ENCODE data around the gene RNF126. TPM values are rescaled to one million over a fixed set of nuclear protein-coding genes. Genes with fewer than 3 reads are reported as not detected.
"Not testable (repeated sequence)": the region's sequence is repeated elsewhere in the genome, so short reads cannot be mapped to it uniquely, and the experiment has no call there.

RNF126 gene
- 32.3 TPM for polyA plus RNA-seq (ENCODE audit: insufficient read length)

- peak; percentile 91 for DNase-seq
Observed at GRCh38 chr19:662962-663681, at the start of gene RNF126. Gene RNF126 (minus strand): TSS chr19:663214. CDS start chr19:663121, 93 bp downstream.

GRCh38 chr19:711254-711653, 48.2 kb upstream of the RNF126 start:
- DNase-seq: no peak

DNA sequence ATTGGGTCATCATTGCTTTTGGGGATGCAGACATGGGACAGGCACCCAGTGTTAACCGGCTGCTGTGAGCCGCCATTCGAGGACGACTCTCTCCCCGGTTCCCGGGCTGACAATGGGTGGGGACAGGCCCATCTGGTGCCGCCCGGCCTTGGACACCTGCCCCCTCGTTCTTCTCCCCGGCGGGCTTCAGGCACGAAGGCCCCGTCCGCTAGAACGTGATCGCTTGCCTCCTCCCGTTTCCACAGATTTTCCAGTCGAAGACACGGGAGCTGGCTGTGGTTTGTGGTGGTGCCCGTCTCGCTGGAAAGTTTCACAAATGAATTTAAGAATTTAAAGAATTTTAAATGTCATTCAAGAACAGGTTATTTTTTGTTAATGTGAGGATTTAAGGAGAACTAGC, 47.8 kb upstream of the RNF126 start:
- no peak for DNase-seq

DNA sequence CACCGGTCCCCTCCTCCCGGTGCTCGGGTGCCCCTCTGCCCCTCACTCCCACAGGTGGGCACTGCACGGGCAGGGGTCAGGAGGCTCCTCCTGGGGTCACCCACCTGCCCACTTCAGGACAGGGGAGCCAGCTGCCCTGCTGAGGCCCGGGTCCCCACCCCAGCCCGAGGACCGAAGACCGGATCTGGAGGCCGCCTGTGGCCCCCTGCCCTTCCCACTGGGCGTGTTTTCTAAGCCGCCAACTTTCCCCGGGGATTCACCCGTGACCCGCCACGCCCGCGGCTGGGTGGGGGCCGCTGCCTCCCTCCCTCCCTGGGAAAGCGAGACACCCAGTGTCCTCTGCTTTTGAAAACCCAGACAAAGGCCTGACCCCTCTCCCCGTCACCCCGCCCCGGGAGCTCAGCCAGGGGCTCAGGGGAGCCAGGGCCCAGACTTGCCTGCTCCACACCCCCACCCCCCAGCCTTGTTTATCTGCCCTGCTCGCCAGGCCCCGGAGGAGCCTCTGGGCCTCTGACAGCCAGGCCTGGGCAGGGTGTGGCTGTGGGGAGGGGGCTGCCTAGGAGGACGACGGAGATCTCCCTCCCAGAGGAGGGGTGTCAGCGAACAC, 47.1 kb upstream of the RNF126 start:
- DNase-seq: no peak

GRCh38 chr19:709196-709964, 46.4 kb upstream of the RNF126 start:
- no peak for DNase-seq

- DNase-seq: no peak
Observed at GRCh38 chr19:708154-709143, 45.4 kb upstream of the RNF126 start, which contains the start of gene PALM. Gene PALM (plus strand): TSS chr19:708935. CDS start chr19:709147, 212 bp downstream.

GRCh38 chr19:704447-704741, 41.4 kb upstream of the RNF126 start:
- no peak for DNase-seq

- no peak for DNase-seq
Observed at GRCh38 chr19:703651-704446, 40.8 kb upstream of the RNF126 start.

GRCh38 chr19:703329-703650, 40.3 kb upstream of the RNF126 start:
- DNase-seq: no peak

GRCh38 chr19:702847-703246, 39.8 kb upstream of the RNF126 start:
- not testable (repeated sequence) for DNase-seq

DNA sequence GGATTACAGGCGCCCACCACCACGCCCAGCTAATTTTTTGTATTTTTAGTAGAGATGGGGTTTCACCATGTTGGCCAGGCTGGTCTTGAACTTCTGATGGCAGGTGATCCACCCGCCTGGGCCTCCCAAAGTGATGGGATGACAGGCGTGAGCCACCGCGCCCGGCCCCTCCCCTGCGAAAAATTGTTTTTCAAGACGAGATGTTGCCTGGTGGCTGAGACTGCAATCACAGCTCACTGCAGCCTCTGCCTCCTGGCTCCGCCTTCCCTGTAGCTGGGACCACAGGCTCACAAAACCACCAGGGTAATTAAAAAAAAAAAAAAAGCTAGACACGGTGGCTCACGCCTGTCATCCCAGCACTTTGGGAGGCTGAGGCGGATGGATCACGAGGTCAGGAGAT, 36.9 kb upstream of the RNF126 start:
- DNase-seq: not testable (repeated sequence)

GRCh38 chr19:698529-698928, 35.5 kb upstream of the RNF126 start:
- DNase-seq: not testable (repeated sequence)

GRCh38 chr19:695352-695949, 32.4 kb upstream of the RNF126 start, which contains the start of gene PRSS57:
Gene PRSS57 (minus strand): TSS chr19:695452. CDS start chr19:695430, 22 bp downstream.
- no peak for DNase-seq

GRCh38 chr19:694481-695351, 31.7 kb upstream of the RNF126 start:
- DNase-seq: no peak

- DNase-seq: no peak
Observed at GRCh38 chr19:690203-690602, 27.2 kb upstream of the RNF126 start.

GRCh38 chr19:688992-689391, 26.0 kb upstream of the RNF126 start:
- DNase-seq: no peak

- DNase-seq: no peak
Observed at GRCh38 chr19:688214-688613, 25.2 kb upstream of the RNF126 start.

DNA sequence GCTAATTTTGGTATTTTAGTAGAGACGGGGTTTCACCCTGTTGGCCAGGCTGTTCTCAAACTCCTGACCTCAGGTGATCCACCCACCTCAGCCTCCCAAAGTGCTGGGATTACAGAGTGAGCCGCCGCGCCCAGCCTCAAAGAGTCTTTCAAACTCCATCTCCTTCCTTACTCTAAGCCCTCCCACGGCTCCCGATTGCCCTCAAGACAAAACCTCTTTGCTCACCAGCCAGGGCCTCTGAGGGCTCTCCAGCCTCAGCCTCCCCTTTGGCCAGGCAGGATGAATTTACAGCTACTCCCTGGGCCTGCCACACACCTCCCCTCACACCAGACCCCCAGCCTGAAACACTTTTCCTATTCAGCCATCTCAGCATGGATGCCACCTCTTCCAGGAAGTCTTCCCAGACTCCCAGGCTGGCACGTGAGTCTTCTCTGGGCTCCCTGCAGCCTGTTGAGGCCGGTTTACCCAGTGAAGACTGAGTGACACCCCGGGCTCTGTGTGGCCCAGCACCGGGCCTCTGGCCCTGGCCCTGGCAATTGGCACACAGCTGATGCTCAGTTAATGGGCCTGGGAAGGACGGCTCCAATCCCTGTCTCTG, 24.7 kb upstream of the RNF126 start:
- DNase-seq: no peak

- no peak for DNase-seq
Observed at GRCh38 chr19:686589-687297, 23.7 kb upstream of the RNF126 start.

Measured in hindlimb muscle (tissue), 1 donor.